Hepatocyte (in vitro differentiated cells): Measurements from ENCODE around the gene ESR1.

ENCODE experiments used
- CTCF ChIP-seq: fragments of 200-600 bp; sonication (generic); IDR thresholded peaks from 2 replicates; pipeline ENCODE4 v1.5.1; 2016; ENCODE audit warnings: antibody characterized with exemption, mild to moderate bottlenecking; ENCODE audit not compliant: poor library complexity
- EZH2phosphoT487 ChIP-seq: fragments of 200-600 bp; sonication (generic); IDR thresholded peaks from one replicate; pipeline ENCODE4 v1.6.1; 2018; ENCODE audit warnings: antibody characterized with exemption, mild to moderate bottlenecking, low read depth, moderate library complexity; ENCODE audit not compliant: unreplicated experiment, severe bottlenecking

GRCh38 chr6:151876122-151876521 lies 68.6 kb downstream of the ESR1 start:
- TF ChIP-seq CTCF (no peak), EZH2phosphoT487 (no peak)
